OCI-LY1 (cell line): ENCODE measurements around the gene TACR1.

Source experiments
- H2AFZ ChIP-seq: fragments of 200-600 bp; sonication (generic), shearing (Covaris generic); 2 replicates; pipeline ENCODE4 v1.6.0; 2014; ENCODE audit warnings: antibody characterized with exemption, mild to moderate bottlenecking, low read length
- H3F3A ChIP-seq: fragments of 200-600 bp; sonication (generic), shearing (Covaris generic); 2 replicates; pipeline ENCODE4 v1.6.0; 2014; ENCODE audit warnings: mild to moderate bottlenecking, antibody characterized with exemption, low read length, moderate library complexity; ENCODE audit not compliant: insufficient read depth
- H3K27ac ChIP-seq: fragments of 200-600 bp; sonication (generic); 2 replicates; pipeline ENCODE4 v1.5.1; 2014; ENCODE audit warnings: low read length, mixed run types, mild to moderate bottlenecking, low read depth; ENCODE audit not compliant: poor library complexity, severe bottlenecking
- H3K27me3 ChIP-seq: fragments of 200-600 bp; sonication (generic); 2 replicates; pipeline ENCODE4 v1.6.0; 2014; ENCODE audit warnings: antibody characterized with exemption, mild to moderate bottlenecking, low read length, moderate library complexity; ENCODE audit not compliant: insufficient read depth
- H3K36me3 ChIP-seq: fragments of 200-600 bp; sonication (generic); 2 replicates; pipeline ENCODE4 v1.6.1; 2014; ENCODE audit warnings: mild to moderate bottlenecking, antibody characterized with exemption, low read length, moderate library complexity, mixed read lengths; ENCODE audit not compliant: insufficient read depth
- H3K4me1 ChIP-seq: fragments of 200-600 bp; sonication (generic); 2 replicates; pipeline ENCODE4 v1.5.1; 2014; ENCODE audit warnings: mild to moderate bottlenecking, low read length, moderate library complexity; ENCODE audit not compliant: insufficient read depth, severe bottlenecking
- H3K4me2 ChIP-seq: fragments of 200-600 bp; sonication (generic), shearing (Covaris generic); 2 replicates; pipeline ENCODE4 v1.6.1; 2014; ENCODE audit warnings: low read length
- H3K4me3 ChIP-seq: fragments of 200-600 bp; sonication (generic); 2 replicates; pipeline ENCODE4 v1.5.1; 2014; ENCODE audit warnings: low read length, low read depth, mild to moderate bottlenecking, mixed read lengths; ENCODE audit not compliant: poor library complexity, severe bottlenecking
- H3K79me2 ChIP-seq: fragments of 200-600 bp; shearing (Covaris generic); 2 replicates; pipeline ENCODE4 v1.6.1; 2016; ENCODE audit warnings: mixed run types, low read length, mixed read lengths; ENCODE audit not compliant: insufficient read depth
- H3K9ac ChIP-seq: fragments of 200-600 bp; sonication (generic), shearing (Covaris generic); 2 replicates; pipeline ENCODE4 v1.6.1; 2014; ENCODE audit warnings: mild to moderate bottlenecking, low read length, mixed read lengths
- H3K9me2 ChIP-seq: fragments of 200-600 bp; sonication (generic), shearing (Covaris generic); 2 replicates; pipeline ENCODE4 v1.6.1; 2014; ENCODE audit warnings: low read depth, mild to moderate bottlenecking, low read length, mixed read lengths
- H3K9me3 ChIP-seq: fragments of 200-600 bp; shearing (Covaris generic); 2 replicates; pipeline ENCODE4 v1.6.1; 2014; ENCODE audit warnings: low read length, mixed read lengths
- H4K20me1 ChIP-seq: fragments of 200-600 bp; sonication (generic), shearing (Covaris generic); 2 replicates; pipeline ENCODE4 v1.6.0; 2016; ENCODE audit warnings: mild to moderate bottlenecking, low read length; ENCODE audit not compliant: insufficient read depth
- CTCF ChIP-seq: fragments of 200-600 bp; sonication (generic), shearing (Covaris generic); IDR thresholded peaks from 2 replicates; pipeline ENCODE4 v1.5.1; 2017; ENCODE audit warnings: mild to moderate bottlenecking, antibody characterized with exemption, low read length, moderate library complexity, mixed read lengths
- EZH2 ChIP-seq: fragments of 200-600 bp; sonication (generic), shearing (Covaris generic); IDR thresholded peaks from 2 replicates; pipeline ENCODE4 v1.8.0; 2017; ENCODE audit warnings: borderline replicate concordance, mixed run types, mild to moderate bottlenecking, antibody characterized with exemption, low read length, moderate library complexity, mixed read lengths

Gene TACR1

GRCh38 chr2:75123876-75124275 lies 75.4 kb downstream of the TACR1 start:
- Histone ChIP-seq H3K4me2 (no peak overlapping the region), H4K20me1 (no peaks in the 10 kb centered on the region), H3K27ac (no peak overlapping the region), H3K9me3 (no peaks in the 10 kb centered on the region), H3K9me2 (no peaks in the 10 kb centered on the region), H3K79me2 (no peaks in the 10 kb centered on the region), H2AFZ (no peak overlapping the region), H3K9ac (no peak overlapping the region), H3K27me3 (no peaks in the 10 kb centered on the region), H3K4me3 (no peak overlapping the region), H3K36me3 (no peaks in the 10 kb centered on the region), H3K4me1 (no peaks in the 10 kb centered on the region), H3F3A (no peaks in the 10 kb centered on the region)
- TF ChIP-seq CTCF (no peak), EZH2 (no peak)

- no peaks in the 10 kb centered on the region for H3K4me1 ChIP-seq
- H3K9ac ChIP-seq: no peak overlapping the region
- H3K9me2 ChIP-seq: no peaks in the 10 kb centered on the region
- H3K27ac ChIP-seq: no peak overlapping the region
- no peak overlapping the region for H3K4me3 ChIP-seq
- no peaks in the 10 kb centered on the region for H3K79me2 ChIP-seq
- no peaks in the 10 kb centered on the region for H4K20me1 ChIP-seq
- H3K36me3 ChIP-seq: no peaks in the 10 kb centered on the region
- no peak for TF ChIP-seq CTCF
- no peaks in the 10 kb centered on the region for H3F3A ChIP-seq
- no peaks in the 10 kb centered on the region for H3K27me3 ChIP-seq
- no peaks in the 10 kb centered on the region for H3K9me3 ChIP-seq
- H2AFZ ChIP-seq: no peak overlapping the region
- no peak overlapping the region for H3K4me2 ChIP-seq
These were observed 86.0 kb downstream of the TACR1 start for GRCh38 chr2:75113231-75113869.

GRCh38 chr2:75108937-75109482 lies 90.3 kb downstream of the TACR1 start:
- H4K20me1 ChIP-seq: no peaks in the 10 kb centered on the region
- no peaks in the 10 kb centered on the region for H3K27me3 ChIP-seq
- H3K27ac ChIP-seq: no peak overlapping the region
- no peak overlapping the region for H3K9ac ChIP-seq
- H2AFZ ChIP-seq: no peak overlapping the region
- no peaks in the 10 kb centered on the region for H3K9me2 ChIP-seq
- no peak for TF ChIP-seq CTCF
- no peak for TF ChIP-seq EZH2
- H3K79me2 ChIP-seq: no peaks in the 10 kb centered on the region
- no peaks in the 10 kb centered on the region for H3K9me3 ChIP-seq
- no peaks in the 10 kb centered on the region for H3K36me3 ChIP-seq
- no peak overlapping the region for H3K4me3 ChIP-seq
- H3F3A ChIP-seq: no peaks in the 10 kb centered on the region
- H3K4me2 ChIP-seq: no peak overlapping the region
- no peaks in the 10 kb centered on the region for H3K4me1 ChIP-seq
